GM18499 (cell line): Measurements from ENCODE around the gene ATG13.
"Not testable (repeated sequence)": the region's sequence is repeated elsewhere in the genome, so short reads cannot be mapped to it uniquely, and the experiment has no call there.

ENCODE experiments used
- ATAC-seq: cut with Tn5 transposase; IDR thresholded peaks from one replicate; pipeline ENCODE4 v1.9.1; 2021; ENCODE audit warnings: moderate number of reproducible peaks; ENCODE audit not compliant: insufficient read depth, unreplicated experiment

Gene ATG13

GRCh38 chr11:46692450-46692849, 75.1 kb downstream of the ATG13 start:
- ATAC-seq = no peak

- ATAC-seq = no peak
These were observed 76.3 kb downstream of the ATG13 start for GRCh38 chr11:46693597-46694012.

GRCh38 chr11:46694072-46694471, 76.7 kb downstream of the ATG13 start:
- no peak for ATAC-seq

- ATAC-seq = no peak
These were observed 77.3 kb downstream of the ATG13 start for GRCh38 chr11:46694607-46695006.

- ATAC-seq = no peak
These were observed 78.2 kb downstream of the ATG13 start for GRCh38 chr11:46695345-46696211.

- ATAC-seq = no peak
These were observed 78.8 kb downstream of the ATG13 start for GRCh38 chr11:46696212-46696558.

GRCh38 chr11:46697303-46697702, 80.0 kb downstream of the ATG13 start:
- ATAC-seq = no peak

- no peak for ATAC-seq
These were observed 80.4 kb downstream of the ATG13 start for GRCh38 chr11:46697723-46698122.

GRCh38 chr11:46698597-46698996, 81.2 kb downstream of the ATG13 start:
- ATAC-seq = no peak

GRCh38 chr11:46700241-46701077, 83.1 kb downstream of the ATG13 start, which contains the start of the genes ARHGAP1 and ZNF408:
Gene ARHGAP1, minus strand, starts transcription at chr11:46700619. Its CDS starts 4,512 bp downstream, at chr11:46696107.
Gene ZNF408, plus strand, starts transcription at chr11:46701031. Its CDS starts 17 bp downstream, at chr11:46701048.
- peak; percentile 47 for ATAC-seq

- no peak for ATAC-seq
These were observed 83.8 kb downstream of the ATG13 start for GRCh38 chr11:46701078-46701654.

GRCh38 chr11:46705070-46705688, 87.8 kb downstream of the ATG13 start:
- no peak for ATAC-seq

- no peak for ATAC-seq
These were observed 89.5 kb downstream of the ATG13 start for GRCh38 chr11:46706886-46707285.

GRCh38 chr11:46709351-46709750, 92.0 kb downstream of the ATG13 start:
- ATAC-seq = not testable (repeated sequence)

GRCh38 chr11:46710821-46711269, 93.5 kb downstream of the ATG13 start:
- ATAC-seq = no peak

- no peak for ATAC-seq
These were observed 94.0 kb downstream of the ATG13 start for GRCh38 chr11:46711303-46711702.

- ATAC-seq = no peak
These were observed 95.7 kb downstream of the ATG13 start for GRCh38 chr11:46712874-46713576.

- ATAC-seq = not testable (repeated sequence)
These were observed 100.4 kb downstream of the ATG13 start for GRCh38 chr11:46717825-46718154.

GRCh38 chr11:46718155-46719019, 101.0 kb downstream of the ATG13 start:
- no peak for ATAC-seq
